Measurements from ENCODE around the gene RABGAP1L.

- TF ChIP-seq CTCF (IDR thresholded peaks at IDR 0.05) = no peak
- no peak for TF ChIP-seq POLR2A (IDR thresholded peaks at IDR 0.05)
These were observed 307.3 kb downstream of the RABGAP1L start for GRCh38 chr1:174466607-174467006.

Data from Peyer's patch (tissue), 4 donors.